NCI-H2107 treated with DMSO at 0.1 percent for 48 hours (cell line): ENCODE data around the gene MROH7.
A peak's percentile ranks its signal among the peaks of the same experiment; 100 is the strongest.

ENCODE experiments used
- DNase-seq: peaks from one replicate; lab custom pipeline; 2025; ENCODE audit not compliant: unreplicated experiment; lab: John Stamatoyannopoulos, UW

The MROH7 gene

GRCh38 chr1:54695764-54696163, 54.2 kb downstream of the MROH7 start:
- no peak for DNase-seq

GRCh38 chr1:54696262-54696661, 54.7 kb downstream of the MROH7 start:
- no peak for DNase-seq

- DNase-seq: no peak
Observed at GRCh38 chr1:54697896-54698295, 56.3 kb downstream of the MROH7 start.

- no peak for DNase-seq
Observed at GRCh38 chr1:54698346-54698745, 56.8 kb downstream of the MROH7 start.

GRCh38 chr1:54699936-54700525, 58.4 kb downstream of the MROH7 start:
- no peak for DNase-seq

GRCh38 chr1:54701066-54701465, 59.5 kb downstream of the MROH7 start:
- DNase-seq: no peak

GRCh38 chr1:54701996-54702395, 60.4 kb downstream of the MROH7 start:
- no peak for DNase-seq

- no peak for DNase-seq
Observed at GRCh38 chr1:54703471-54703870, 61.9 kb downstream of the MROH7 start.

GRCh38 chr1:54705153-54705552, 63.6 kb downstream of the MROH7 start:
- DNase-seq: no peak

GRCh38 chr1:54706419-54706818, 64.8 kb downstream of the MROH7 start:
- no peak for DNase-seq

GRCh38 chr1:54708385-54708784, 66.8 kb downstream of the MROH7 start:
- DNase-seq: no peak

GRCh38 chr1:54709547-54710292, 68.1 kb downstream of the MROH7 start:
- DNase-seq: no peak

GRCh38 chr1:54710434-54710833, 68.8 kb downstream of the MROH7 start:
- no peak for DNase-seq

GRCh38 chr1:54710841-54711240, 69.3 kb downstream of the MROH7 start:
- no peak for DNase-seq

GRCh38 chr1:54711536-54711935, 70.0 kb downstream of the MROH7 start:
- DNase-seq: no peak

- DNase-seq: no peak
Observed at GRCh38 chr1:54714881-54715492, 73.4 kb downstream of the MROH7 start.

GRCh38 chr1:54715493-54716298, 74.1 kb downstream of the MROH7 start, which contains the start of gene TTC4:
TSS of gene TTC4 (plus strand) at chr1:54715861. CDS start at chr1:54715909, 48 bp downstream.
- peak; percentile 44 for DNase-seq

GRCh38 chr1:54716299-54717047, 74.9 kb downstream of the MROH7 start:
- no peak for DNase-seq

- no peak for DNase-seq
Observed at GRCh38 chr1:54721719-54722118, 80.1 kb downstream of the MROH7 start.

GRCh38 chr1:54723985-54724384, 82.4 kb downstream of the MROH7 start:
- no peak for DNase-seq

- DNase-seq: no peak
Observed at GRCh38 chr1:54724771-54725170, 83.2 kb downstream of the MROH7 start.
